ENCODE measurements around the gene SNX5. TPM values are rescaled to one million over a fixed set of nuclear protein-coding genes. Genes with fewer than 3 reads are reported as not detected.

Gene SNX5
- total RNA-seq, 1 experiment from 2014 or later: 188 TPM

GRCh38 chr20:18006684-18007083 lies 38.1 kb upstream of the SNX5 start:
- intact Hi-C loops (cut with micrococcal nuclease; ENCODE audit: unreplicated experiment): no loop called here
- no peak overlapping the region for H3K4me3 ChIP-seq (ENCODE audit: low read depth, low read length, poor library complexity, severe bottlenecking)
- no peak overlapping the region for H3K27ac ChIP-seq (ENCODE audit: low read depth, low read length, poor library complexity, severe bottlenecking)
- ChIA-PET POLR2A (ENCODE audit: low non-redundant PET) (no interaction called here), CTCF (no interaction called here)
- H3K27me3 ChIP-seq (replicated peaks; ENCODE audit: insufficient read depth, low read depth, low read length, poor library complexity): no peaks in the 10 kb centered on the region
- H3K9me3 ChIP-seq (ENCODE audit: low read depth, low read length, poor library complexity, severe bottlenecking): no peaks in the 10 kb centered on the region
- DNase-seq (ENCODE audit: low spot score): no peak
- H3K36me3 ChIP-seq (ENCODE audit: insufficient read depth, low read length, poor library complexity, severe bottlenecking): no peaks in the 10 kb centered on the region
- TF ChIP-seq EZH2 (IDR thresholded peaks at IDR 0.05; ENCODE audit: borderline replicate concordance, low read depth, low read length, poor library complexity, severe bottlenecking) (no peak), CTCF (conservative IDR thresholded peaks at IDR 0.05; ENCODE audit: low read depth, low read length) (no peak)
- no peaks in the 10 kb centered on the region for H3K4me1 ChIP-seq (ENCODE audit: insufficient read depth, low read length, poor library complexity, severe bottlenecking)
- BruUV-seq (replicated peaks): no TSS peak

- ChIA-PET POLR2A (ENCODE audit: low non-redundant PET) (no interaction called here), CTCF (no interaction called here)
- BruUV-seq (replicated peaks): no TSS peak
- H3K27me3 ChIP-seq (replicated peaks; ENCODE audit: insufficient read depth, low read depth, low read length, poor library complexity): no peaks in the 10 kb centered on the region
- no peak overlapping the region for H3K27ac ChIP-seq (ENCODE audit: low read depth, low read length, poor library complexity, severe bottlenecking)
- no peak overlapping the region for H3K4me3 ChIP-seq (ENCODE audit: low read depth, low read length, poor library complexity, severe bottlenecking)
- H3K36me3 ChIP-seq (ENCODE audit: insufficient read depth, low read length, poor library complexity, severe bottlenecking): no peaks in the 10 kb centered on the region
- H3K9me3 ChIP-seq (ENCODE audit: low read depth, low read length, poor library complexity, severe bottlenecking): no peaks in the 10 kb centered on the region
- no peak for TF ChIP-seq EZH2 (IDR thresholded peaks at IDR 0.05; ENCODE audit: borderline replicate concordance, low read depth, low read length, poor library complexity, severe bottlenecking)
- no peak for TF ChIP-seq CTCF (conservative IDR thresholded peaks at IDR 0.05; ENCODE audit: low read depth, low read length)
- H3K4me1 ChIP-seq (ENCODE audit: insufficient read depth, low read length, poor library complexity, severe bottlenecking): no peaks in the 10 kb centered on the region
- no peak for DNase-seq (ENCODE audit: low spot score)
- intact Hi-C loops (cut with micrococcal nuclease; ENCODE audit: unreplicated experiment): no loop called here
Measured at GRCh38 chr20:18005990-18006364, 37.4 kb upstream of the SNX5 start.

- H3K27ac ChIP-seq (ENCODE audit: low read depth, low read length, poor library complexity, severe bottlenecking): no peak overlapping the region
- ChIA-PET CTCF (no interaction called here), POLR2A (ENCODE audit: low non-redundant PET) (no interaction called here)
- no peak overlapping the region for H3K4me3 ChIP-seq (ENCODE audit: low read depth, low read length, poor library complexity, severe bottlenecking)
- intact Hi-C loops (cut with micrococcal nuclease; ENCODE audit: unreplicated experiment): no loop called here
- no peaks in the 10 kb centered on the region for H3K36me3 ChIP-seq (ENCODE audit: insufficient read depth, low read length, poor library complexity, severe bottlenecking)
- BruUV-seq (replicated peaks): no TSS peak
- no peaks in the 10 kb centered on the region for H3K4me1 ChIP-seq (ENCODE audit: insufficient read depth, low read length, poor library complexity, severe bottlenecking)
- TF ChIP-seq EZH2 (IDR thresholded peaks at IDR 0.05; ENCODE audit: borderline replicate concordance, low read depth, low read length, poor library complexity, severe bottlenecking): no peak
- no peak for TF ChIP-seq CTCF (conservative IDR thresholded peaks at IDR 0.05; ENCODE audit: low read depth, low read length)
- H3K27me3 ChIP-seq (replicated peaks; ENCODE audit: insufficient read depth, low read depth, low read length, poor library complexity): no peaks in the 10 kb centered on the region
- no peak for DNase-seq (ENCODE audit: low spot score)
- H3K9me3 ChIP-seq (ENCODE audit: low read depth, low read length, poor library complexity, severe bottlenecking): no peaks in the 10 kb centered on the region
Measured at GRCh38 chr20:18005170-18005989, 36.8 kb upstream of the SNX5 start.
